ENCODE results near the gene ARMCX4.

The ARMCX4 gene

GRCh38 chrX:101485212-101485949, at the start of gene ARMCX4:
TSS of gene ARMCX4 (plus strand) at chrX:101485456. CDS start at chrX:101488590, 3,134 bp downstream.
- no peak for TF ChIP-seq GATA3 (IDR thresholded peaks at IDR 0.05; ENCODE audit: low read depth, low read length)
- TF ChIP-seq GATA2 (IDR thresholded peaks at IDR 0.05; ENCODE audit: low read depth, low read length), result peak; percentile 72; the same call in 1 of the 2 replicates

GRCh38 chrX:101442085-101442484, 43.2 kb upstream of the ARMCX4 start:
- TF ChIP-seq GATA2 (IDR thresholded peaks at IDR 0.05; ENCODE audit: low read depth, low read length) (no peak), GATA3 (IDR thresholded peaks at IDR 0.05; ENCODE audit: low read depth, low read length) (no peak)

- no peak for TF ChIP-seq GATA3 (IDR thresholded peaks at IDR 0.05; ENCODE audit: low read depth, low read length)
- no peak for TF ChIP-seq GATA2 (IDR thresholded peaks at IDR 0.05; ENCODE audit: low read depth, low read length)
Measured at GRCh38 chrX:101449279-101449678, 36.0 kb upstream of the ARMCX4 start.

GRCh38 chrX:101450085-101450484, 35.2 kb upstream of the ARMCX4 start:
- TF ChIP-seq GATA2 (IDR thresholded peaks at IDR 0.05; ENCODE audit: low read depth, low read length), result no peak
- TF ChIP-seq GATA3 (IDR thresholded peaks at IDR 0.05; ENCODE audit: low read depth, low read length), result no peak

DNA sequence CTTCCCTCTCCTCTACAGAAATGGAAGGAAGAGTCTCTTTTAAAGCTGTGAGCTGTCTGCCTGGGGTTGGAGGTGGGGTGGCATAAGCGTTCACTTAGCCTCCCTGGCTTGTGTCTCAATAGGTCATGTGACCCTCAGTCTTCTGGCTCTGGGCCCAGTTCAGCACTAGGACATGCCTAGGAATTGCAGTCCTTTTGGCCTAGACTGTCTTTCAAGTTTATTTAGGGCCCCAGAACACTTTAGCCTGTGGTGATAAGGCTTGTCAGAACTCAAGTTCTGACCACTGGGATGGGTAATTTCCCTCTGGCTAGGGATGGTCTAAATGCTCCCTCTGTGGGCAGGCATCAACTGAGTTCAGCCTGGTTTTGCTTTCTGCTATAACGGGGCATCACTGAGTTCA, 34.3 kb upstream of the ARMCX4 start:
- TF ChIP-seq GATA3 (IDR thresholded peaks at IDR 0.05; ENCODE audit: low read depth, low read length), result no peak
- no peak for TF ChIP-seq GATA2 (IDR thresholded peaks at IDR 0.05; ENCODE audit: low read depth, low read length)

- TF ChIP-seq GATA2 (IDR thresholded peaks at IDR 0.05; ENCODE audit: low read depth, low read length) (no peak), GATA3 (IDR thresholded peaks at IDR 0.05; ENCODE audit: low read depth, low read length) (no peak)
Measured at GRCh38 chrX:101452056-101452455, 33.2 kb upstream of the ARMCX4 start.

DNA sequence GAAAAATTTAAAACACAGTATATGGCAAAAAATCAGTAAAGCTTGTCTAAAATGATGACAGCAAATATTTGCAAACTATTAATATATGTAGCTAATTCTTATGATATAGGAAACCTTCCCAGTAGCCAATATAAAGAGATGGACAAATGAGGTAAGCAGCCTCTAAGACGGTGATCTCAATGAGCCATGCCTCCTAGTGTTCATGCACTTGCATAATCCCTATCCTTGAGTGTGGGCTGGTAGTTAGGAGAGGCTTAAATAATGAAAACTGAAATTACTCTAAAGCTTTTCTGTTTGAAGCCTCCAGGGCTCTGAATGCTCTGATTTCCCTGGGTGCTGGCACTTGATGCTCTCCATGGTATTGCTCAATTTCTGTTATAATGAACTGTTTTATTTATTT, 24.6 kb upstream of the ARMCX4 start:
- no peak for TF ChIP-seq GATA2 (IDR thresholded peaks at IDR 0.05; ENCODE audit: low read depth, low read length)
- no peak for TF ChIP-seq GATA3 (IDR thresholded peaks at IDR 0.05; ENCODE audit: low read depth, low read length)

- TF ChIP-seq GATA3 (IDR thresholded peaks at IDR 0.05; ENCODE audit: low read depth, low read length) (no peak), GATA2 (IDR thresholded peaks at IDR 0.05; ENCODE audit: low read depth, low read length) (no peak)
Measured at GRCh38 chrX:101462892-101463291, 22.4 kb upstream of the ARMCX4 start.

DNA sequence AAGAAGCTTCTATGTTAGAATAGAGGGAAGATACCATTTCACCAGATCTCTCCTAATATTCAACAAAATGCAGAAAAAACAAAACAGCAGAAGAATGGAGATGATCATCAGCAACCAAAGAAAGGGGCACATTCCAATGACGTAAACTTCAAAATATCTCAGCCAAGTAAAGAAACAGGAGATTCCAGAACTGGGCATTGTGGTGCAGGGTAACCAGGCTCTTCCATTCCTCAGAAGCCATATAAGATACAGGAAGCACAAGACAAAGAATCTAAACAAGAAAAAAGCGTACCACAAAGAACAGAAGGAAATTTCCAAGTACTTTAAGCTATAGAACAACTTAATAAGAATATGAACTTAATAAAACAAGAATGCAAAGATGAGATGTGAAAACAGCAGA, 6.9 kb upstream of the ARMCX4 start:
- no peak for TF ChIP-seq GATA2 (IDR thresholded peaks at IDR 0.05; ENCODE audit: low read depth, low read length)
- no peak for TF ChIP-seq GATA3 (IDR thresholded peaks at IDR 0.05; ENCODE audit: low read depth, low read length)

GRCh38 chrX:101482296-101482695, 3.0 kb upstream of the ARMCX4 start:
- no peak for TF ChIP-seq GATA3 (IDR thresholded peaks at IDR 0.05; ENCODE audit: low read depth, low read length)
- no peak for TF ChIP-seq GATA2 (IDR thresholded peaks at IDR 0.05; ENCODE audit: low read depth, low read length)

- TF ChIP-seq GATA3 (IDR thresholded peaks at IDR 0.05; ENCODE audit: low read depth, low read length) (no peak), GATA2 (IDR thresholded peaks at IDR 0.05; ENCODE audit: low read depth, low read length) (no peak)
Measured at GRCh38 chrX:101483705-101484104, 1.6 kb upstream of the ARMCX4 start.

- TF ChIP-seq GATA3 (IDR thresholded peaks at IDR 0.05; ENCODE audit: low read depth, low read length), result no peak
- TF ChIP-seq GATA2 (IDR thresholded peaks at IDR 0.05; ENCODE audit: low read depth, low read length), result no peak
Measured at GRCh38 chrX:101484135-101484534, 1.1 kb upstream of the ARMCX4 start.

DNA sequence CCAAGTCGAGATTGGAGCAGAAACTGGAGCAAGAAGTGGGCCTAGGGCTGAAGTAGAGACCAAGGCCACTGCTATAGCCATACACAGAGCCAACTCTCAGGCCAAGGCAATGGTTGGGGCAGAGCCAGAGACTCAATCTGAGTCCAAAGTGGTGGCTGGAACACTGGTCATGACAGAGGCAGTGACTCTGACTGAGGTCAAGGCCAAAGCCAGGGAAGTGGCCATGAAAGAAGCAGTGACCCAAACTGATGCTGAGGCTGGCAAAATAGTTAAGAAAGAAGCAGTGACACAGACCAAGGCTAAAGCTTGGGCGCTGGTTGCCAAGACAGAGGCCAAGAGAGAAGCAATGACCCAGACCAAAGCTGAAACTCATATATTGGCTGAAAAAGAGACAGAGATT, 3.5 kb downstream of the ARMCX4 start:
- TF ChIP-seq GATA3 (IDR thresholded peaks at IDR 0.05; ENCODE audit: low read depth, low read length), result no peak
- no peak for TF ChIP-seq GATA2 (IDR thresholded peaks at IDR 0.05; ENCODE audit: low read depth, low read length)

- no peak for TF ChIP-seq GATA3 (IDR thresholded peaks at IDR 0.05; ENCODE audit: low read depth, low read length)
- no peak for TF ChIP-seq GATA2 (IDR thresholded peaks at IDR 0.05; ENCODE audit: low read depth, low read length)
Measured at GRCh38 chrX:101491943-101492342, 6.7 kb downstream of the ARMCX4 start.

DNA sequence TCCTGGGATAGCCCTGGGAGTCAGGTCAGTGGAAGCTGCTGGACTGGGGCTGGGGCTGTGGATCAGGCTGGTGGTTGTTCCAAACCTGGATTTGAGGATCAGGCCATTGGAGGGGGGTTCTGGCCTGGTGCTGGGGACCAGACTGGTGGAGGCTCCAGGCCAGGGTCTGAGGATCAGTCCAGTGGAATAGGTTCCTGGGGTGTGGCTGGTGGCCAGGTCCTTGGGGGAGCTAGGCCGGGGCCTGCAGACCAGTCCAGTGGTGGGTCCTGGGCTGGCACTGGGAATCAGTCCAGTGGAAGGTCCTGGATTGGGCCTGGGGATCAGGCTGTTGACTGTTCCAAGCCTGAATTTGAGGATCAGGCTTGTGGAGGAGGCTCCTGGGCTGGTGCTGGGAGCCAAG, 8.0 kb downstream of the ARMCX4 start:
- TF ChIP-seq GATA3 (IDR thresholded peaks at IDR 0.05; ENCODE audit: low read depth, low read length) (no peak), GATA2 (IDR thresholded peaks at IDR 0.05; ENCODE audit: low read depth, low read length) (no peak)
